AG04450 (cell line): ENCODE results near the gene MED26. TPM values are rescaled to one million over a fixed set of nuclear protein-coding genes. Genes with fewer than 3 reads are reported as not detected.

ENCODE experiments used
- CTCF ChIA-PET: fragments of 300-600, 350-600 bp; formaldehyde crosslinking; extraction: SDS; loops from one replicate; lab custom pipeline; 2022; ENCODE audit warnings: antibody characterized with exemption, inconsistent platforms; lab: Charles Lee
- POLR2A ChIA-PET: fragments of 350-600 bp; formaldehyde crosslinking; extraction: SDS; loops from one replicate; lab custom pipeline; 2021; ENCODE audit warnings: antibody characterized with exemption, inconsistent platforms; lab: Yijun Ruan, JAX
- DNase-seq: peaks from one replicate; pipeline ENCODE4 v3.0.0-alpha.2; 2011; ENCODE audit warnings: low read depth, low spot score
- H3K27ac ChIP-seq: one replicate; pipeline ENCODE4 v1.5.1; 2012; ENCODE audit warnings: low read depth, low read length, control low read depth
- H3K27me3 ChIP-seq: one replicate; pipeline ENCODE4 v1.6.0; 2012; ENCODE audit warnings: low read length; ENCODE audit not compliant: control insufficient read depth, insufficient read depth
- H3K4me3 ChIP-seq: 2 replicates; pipeline ENCODE4 v1.5.1; 2011; ENCODE audit warnings: mild to moderate bottlenecking, low read depth, low read length, control low read depth
- H3K9me3 ChIP-seq: 2 replicates; pipeline ENCODE4 v1.5.1; 2012; ENCODE audit warnings: low read length; ENCODE audit not compliant: control insufficient read depth, insufficient read depth
- polyA plus RNA-seq: library from polyadenylated mRNA; depleted of rRNA; stranded (reverse); fragments of >200 nt; gene quantifications from 2 replicates; pipeline ENCODE4 v1.2.3, GENCODE V29; 2011
- TF ChIP-seq, protein P1 (sequence below): IDR thresholded peaks from 2 replicates; pipeline ENCODE4 v1.5.1; 2011; ENCODE audit warnings: low read depth, low read length, control low read depth, inconsistent platforms

Gene MED26
- polyA plus RNA-seq, 1 experiment = 3.0 TPM

- Histone ChIP-seq H3K4me3 (no peak overlapping the region), H3K27me3 (no peaks in the 10 kb centered on the region), H3K9me3 (no peaks in the 10 kb centered on the region; the same call in 1 of the 2 replicates), H3K27ac (no peak overlapping the region)
- TF ChIP-seq, protein P1, sequence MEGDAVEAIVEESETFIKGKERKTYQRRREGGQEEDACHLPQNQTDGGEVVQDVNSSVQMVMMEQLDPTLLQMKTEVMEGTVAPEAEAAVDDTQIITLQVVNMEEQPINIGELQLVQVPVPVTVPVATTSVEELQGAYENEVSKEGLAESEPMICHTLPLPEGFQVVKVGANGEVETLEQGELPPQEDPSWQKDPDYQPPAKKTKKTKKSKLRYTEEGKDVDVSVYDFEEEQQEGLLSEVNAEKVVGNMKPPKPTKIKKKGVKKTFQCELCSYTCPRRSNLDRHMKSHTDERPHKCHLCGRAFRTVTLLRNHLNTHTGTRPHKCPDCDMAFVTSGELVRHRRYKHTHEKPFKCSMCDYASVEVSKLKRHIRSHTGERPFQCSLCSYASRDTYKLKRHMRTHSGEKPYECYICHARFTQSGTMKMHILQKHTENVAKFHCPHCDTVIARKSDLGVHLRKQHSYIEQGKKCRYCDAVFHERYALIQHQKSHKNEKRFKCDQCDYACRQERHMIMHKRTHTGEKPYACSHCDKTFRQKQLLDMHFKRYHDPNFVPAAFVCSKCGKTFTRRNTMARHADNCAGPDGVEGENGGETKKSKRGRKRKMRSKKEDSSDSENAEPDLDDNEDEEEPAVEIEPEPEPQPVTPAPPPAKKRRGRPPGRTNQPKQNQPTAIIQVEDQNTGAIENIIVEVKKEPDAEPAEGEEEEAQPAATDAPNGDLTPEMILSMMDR = no peak
- ChIA-PET POLR2A (interaction anchor here (1.0 kb wide), 1 partner anchor 36 kb away, joined by 3 read pairs; the partner anchor contains the start of gene MED26), CTCF (no interaction called here)
- no peak for DNase-seq
Observed at GRCh38 chr19:16590876-16591802, 36.9 kb downstream of the MED26 start.

- ChIA-PET CTCF (no interaction called here), POLR2A (no interaction called here)
- Histone ChIP-seq H3K27ac (no peak overlapping the region), H3K9me3 (no peaks in the 10 kb centered on the region; the same call in 1 of the 2 replicates), H3K4me3 (no peak overlapping the region), H3K27me3 (no peaks in the 10 kb centered on the region)
- TF ChIP-seq, protein P1 = no peak
- no peak for DNase-seq
Observed at GRCh38 chr19:16589917-16590316, 38.1 kb downstream of the MED26 start.

- ChIA-PET POLR2A (no interaction called here), CTCF (no interaction called here)
- TF ChIP-seq, protein P1 = no peak
- DNase-seq = no peak
- H3K27ac ChIP-seq = no peak overlapping the region
- H3K9me3 ChIP-seq = no peaks in the 10 kb centered on the region; the same call in 1 of the 2 replicates
- no peak overlapping the region for H3K4me3 ChIP-seq
- H3K27me3 ChIP-seq = no peaks in the 10 kb centered on the region
Observed at GRCh38 chr19:16588824-16589577, 39.0 kb downstream of the MED26 start.

DNA sequence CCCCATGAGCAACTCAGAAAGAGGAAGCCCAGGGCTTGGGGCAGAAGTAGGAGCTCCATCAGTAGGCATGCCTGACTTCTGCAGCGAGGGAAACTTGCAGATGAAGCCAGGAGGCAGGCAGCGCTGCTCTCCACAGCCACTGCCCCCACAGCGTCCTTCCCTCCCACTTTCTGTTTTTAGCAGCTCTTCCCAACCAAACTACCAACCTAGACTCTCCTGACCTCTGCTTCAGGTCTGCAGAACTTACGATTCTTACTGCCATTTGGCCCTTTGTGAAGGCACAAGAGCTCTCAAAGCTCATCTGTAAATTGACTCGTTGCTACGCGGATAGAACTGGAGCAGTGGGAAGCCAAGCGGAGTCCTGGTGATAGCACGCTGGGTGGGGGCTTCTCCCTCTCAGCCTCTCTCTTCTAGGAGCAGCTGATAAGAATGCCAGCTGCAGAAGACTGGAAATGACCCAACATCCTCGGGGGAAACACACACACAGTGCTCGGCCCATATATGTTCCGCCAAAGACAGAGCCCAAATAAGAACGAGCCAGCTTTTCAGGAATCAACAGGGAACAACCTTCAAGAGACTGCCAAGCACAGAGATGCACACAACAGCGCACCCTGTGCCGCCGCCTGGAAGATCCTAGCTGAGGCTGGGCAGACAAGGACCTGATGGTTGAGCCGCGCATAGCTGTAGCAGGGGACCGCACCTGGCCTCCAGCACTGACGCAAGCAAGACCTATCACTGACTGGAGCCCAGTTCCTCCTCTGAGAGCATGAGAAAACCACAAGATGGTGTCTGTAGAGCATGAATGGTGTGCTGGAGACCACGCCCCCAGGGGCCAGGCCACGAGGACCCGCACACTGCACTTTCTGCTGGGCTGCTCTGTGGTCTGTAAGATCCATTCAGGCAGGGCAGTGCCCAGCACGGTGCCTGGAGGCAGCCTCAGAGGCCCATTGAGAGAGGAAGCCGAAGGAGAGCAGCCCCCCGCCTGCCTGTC is 39.9 kb downstream of the MED26 start:
- Histone ChIP-seq H3K27ac (peak overlapping the region; percentile 11), H3K4me3 (0 out of 2 replicates have a peak overlapping the region, but pooled peaks have one; percentile 13), H3K27me3 (no peaks in the 10 kb centered on the region), H3K9me3 (no peaks in the 10 kb centered on the region; the same call in 1 of the 2 replicates)
- ChIA-PET CTCF (interaction anchor here (0.7 kb wide), 1 partner anchor 72 kb away, joined by 3 read pairs; no protein-coding TSS in a partner anchor), POLR2A (no interaction called here)
- TF ChIP-seq, protein P1 = no peak
- no peak for DNase-seq
